Measurements from ENCODE around the gene LATS2.

Gene LATS2

DNA sequence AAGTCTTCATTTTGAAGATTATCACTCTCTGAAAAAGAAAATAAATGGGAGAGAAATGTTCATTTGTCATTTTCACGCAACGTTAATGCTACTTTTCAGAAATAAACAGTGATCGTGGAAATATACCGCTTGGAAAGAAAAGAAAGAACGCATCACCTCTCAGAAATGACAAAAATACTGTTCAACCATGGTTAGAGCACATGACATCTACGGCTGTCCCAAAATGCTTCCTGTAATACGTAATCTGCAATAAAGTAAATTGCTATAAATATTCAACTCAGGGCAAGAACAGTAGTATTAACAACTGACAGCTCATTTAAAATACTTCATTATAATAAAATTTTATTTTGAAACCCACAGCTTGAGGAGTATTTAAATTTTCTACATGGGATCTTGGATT is 15.2 kb downstream of the LATS2 start:
- no peak for DNase-seq

DNA sequence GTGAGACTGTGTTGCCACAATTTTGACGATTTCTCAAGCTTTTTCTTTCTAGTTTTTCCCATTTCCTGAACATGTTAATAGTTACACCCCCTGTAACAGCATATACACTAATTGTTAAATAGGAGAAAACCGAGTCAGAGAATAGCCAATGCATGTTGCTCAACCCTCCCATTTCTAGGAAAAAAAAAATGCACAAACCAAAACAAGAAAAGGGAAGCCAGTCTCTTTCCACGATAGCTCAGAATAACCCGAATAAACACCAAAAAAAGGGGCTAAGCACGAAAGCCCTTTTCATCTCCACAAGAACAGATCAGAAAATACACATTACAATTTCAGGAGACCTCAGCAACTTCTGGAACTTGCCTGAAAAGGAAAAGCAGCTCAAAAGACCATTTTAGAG is 16.3 kb downstream of the LATS2 start:
- DNase-seq, result no peak

GRCh38 chr13:21043898-21044297 is 17.5 kb downstream of the LATS2 start:
- DNase-seq, result peak; percentile 57

- DNase-seq, result no peak
Measured at GRCh38 chr13:21040120-21040826, 21.1 kb downstream of the LATS2 start.

- DNase-seq, result no peak
Measured at GRCh38 chr13:21039097-21039800, 22.1 kb downstream of the LATS2 start.

- DNase-seq, result no peak
Measured at GRCh38 chr13:21037656-21038055, 23.7 kb downstream of the LATS2 start.

- DNase-seq, result no peak
Measured at GRCh38 chr13:21035498-21035897, 25.9 kb downstream of the LATS2 start.

DNA sequence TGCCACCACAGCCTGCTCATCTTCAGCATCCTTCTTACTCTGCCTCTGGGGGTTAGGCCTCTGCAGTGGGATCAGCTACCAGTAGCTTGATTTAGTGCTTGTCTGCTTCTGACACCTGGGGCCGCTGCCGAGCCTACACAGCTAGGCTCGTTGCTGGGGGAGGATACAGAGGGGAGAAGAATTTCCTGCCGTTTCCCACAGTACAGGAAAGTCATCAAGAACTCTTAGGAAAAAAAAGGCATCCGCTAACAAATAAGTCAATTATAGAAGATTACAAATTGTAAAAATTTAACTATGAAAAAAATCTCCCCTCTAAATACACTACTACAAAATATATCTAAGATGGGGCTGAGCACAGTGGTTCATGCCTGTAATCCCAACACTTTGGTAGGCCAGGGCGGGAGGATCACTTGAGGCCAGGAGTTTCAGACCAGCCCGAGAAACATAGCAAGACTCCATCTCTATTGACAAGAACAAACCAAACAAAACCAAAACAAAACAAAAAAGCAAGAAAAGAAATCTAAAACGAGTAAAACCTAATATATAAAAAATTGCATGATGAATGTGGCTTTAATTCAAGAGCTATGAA is 26.7 kb downstream of the LATS2 start:
- no peak for DNase-seq

- DNase-seq, result peak; percentile 75
Measured at GRCh38 chr13:21033856-21034602, 27.4 kb downstream of the LATS2 start.

GRCh38 chr13:21033212-21033840 is 28.1 kb downstream of the LATS2 start:
- DNase-seq, result peak; percentile 43

GRCh38 chr13:21032656-21033055 is 28.7 kb downstream of the LATS2 start:
- DNase-seq, result no peak

DNA sequence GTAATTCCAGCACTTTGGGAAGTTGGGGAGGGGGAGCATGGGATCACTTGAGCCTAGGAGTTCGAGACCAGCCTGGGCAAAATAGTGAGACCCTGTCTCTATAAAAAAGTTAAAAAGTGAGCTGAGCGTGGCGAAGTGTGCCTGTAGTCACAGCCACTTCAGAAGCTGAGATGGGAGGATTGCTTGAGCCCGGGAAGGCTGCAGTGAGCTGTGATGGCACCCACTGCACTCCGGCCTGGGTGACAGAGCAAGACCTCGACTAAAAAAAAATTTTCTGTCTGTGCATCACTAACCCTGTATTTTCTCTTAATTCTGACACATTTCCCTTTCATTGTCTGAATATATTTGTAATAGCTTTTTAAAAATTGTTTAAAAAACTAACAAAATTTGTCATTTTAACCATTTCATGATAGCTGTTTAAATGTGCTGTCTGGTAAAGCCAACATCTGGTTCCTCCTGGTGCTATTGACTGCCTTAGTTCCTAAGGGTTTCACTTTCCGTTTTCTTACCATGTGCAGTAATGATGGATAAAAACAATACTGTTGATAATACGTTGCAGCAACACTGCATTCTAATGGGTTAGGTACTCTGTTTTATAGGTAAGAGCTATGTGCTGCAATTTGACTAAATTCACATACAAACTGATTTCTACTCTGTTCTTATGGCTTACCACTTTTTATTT is 29.7 kb downstream of the LATS2 start:
- DNase-seq, result no peak

- DNase-seq, result no peak
Measured at GRCh38 chr13:21025539-21025938, 35.8 kb downstream of the LATS2 start.

- no peak for DNase-seq
Measured at GRCh38 chr13:21022056-21022979, 39.1 kb downstream of the LATS2 start.

- no peak for DNase-seq
Measured at GRCh38 chr13:21020581-21020980, 40.8 kb downstream of the LATS2 start.

- DNase-seq, result no peak
Measured at GRCh38 chr13:21020176-21020575, 41.2 kb downstream of the LATS2 start.

- no peak for DNase-seq
Measured at GRCh38 chr13:21018220-21018619, 43.2 kb downstream of the LATS2 start.

DNA sequence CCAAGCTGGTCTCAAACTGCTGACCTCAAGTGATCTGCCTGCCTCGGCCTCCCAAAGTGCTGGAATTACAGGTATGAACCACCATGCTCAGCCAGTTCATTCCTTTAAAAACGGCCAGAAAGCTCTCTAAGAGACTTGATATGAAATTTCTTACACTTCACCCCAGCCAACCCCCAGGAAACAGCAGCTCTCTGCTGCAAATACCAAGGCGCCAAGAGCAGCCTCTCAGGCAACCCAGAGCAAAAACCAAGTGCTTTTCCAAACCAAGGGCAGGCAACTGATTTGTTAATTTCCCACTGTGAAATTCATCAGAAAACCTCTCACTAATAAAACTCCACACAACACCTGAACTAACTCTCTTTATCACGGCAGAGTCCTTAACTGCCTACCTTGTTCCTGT is 44.9 kb downstream of the LATS2 start:
- DNase-seq, result no peak

DNA sequence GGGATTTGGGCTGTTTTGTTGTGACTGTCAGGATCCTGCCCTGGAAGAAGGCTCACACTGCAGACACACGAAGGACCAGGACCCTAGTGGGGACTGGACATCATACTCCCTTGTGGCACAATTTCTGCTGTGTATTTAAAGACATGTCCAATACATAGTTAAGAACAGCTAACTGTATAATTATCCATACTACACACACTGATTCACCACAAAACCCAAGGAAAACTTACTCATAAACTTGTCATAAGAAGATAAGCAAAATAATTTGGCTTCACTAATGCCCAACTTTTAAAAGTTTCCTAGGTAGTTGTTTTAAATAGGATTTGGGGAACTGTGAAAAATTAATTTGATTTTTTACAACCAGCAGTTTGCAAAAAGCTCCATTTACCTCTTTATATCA is 46.1 kb downstream of the LATS2 start:
- peak; percentile 38 for DNase-seq

GRCh38 chr13:21014502-21015170 is 46.8 kb downstream of the LATS2 start:
- DNase-seq, result peak; percentile 79

DNA sequence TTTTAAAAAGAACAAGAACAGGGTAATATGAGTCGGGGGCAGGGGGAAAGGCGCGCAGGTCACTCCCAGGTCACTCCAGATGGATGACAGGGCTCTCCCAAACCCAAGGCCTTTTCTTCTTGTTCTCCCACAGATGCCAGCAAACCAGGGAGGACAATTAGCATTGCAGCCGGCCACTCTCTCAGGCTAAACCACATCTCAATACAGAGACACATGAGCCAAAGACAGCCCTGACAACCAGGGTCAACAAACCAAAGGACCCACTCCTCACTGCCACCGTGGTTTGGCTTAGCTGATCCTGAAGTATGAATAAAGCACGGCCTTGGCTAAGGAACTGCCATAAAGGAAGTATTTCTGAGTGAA is 47.3 kb downstream of the LATS2 start:
- DNase-seq, result no peak

All from EL (cell line).